HG02973 (cell line): Measurements from ENCODE around the gene KATNAL2.
"Not testable (repeated sequence)": the region's sequence is repeated elsewhere in the genome, so short reads cannot be mapped to it uniquely, and the experiment has no call there.

Source experiments
- ATAC-seq: cut with Tn5 transposase; IDR thresholded peaks from one replicate; pipeline ENCODE4 v1.9.1; 2021; ENCODE audit warnings: moderate library complexity; ENCODE audit not compliant: unreplicated experiment

Gene KATNAL2

DNA sequence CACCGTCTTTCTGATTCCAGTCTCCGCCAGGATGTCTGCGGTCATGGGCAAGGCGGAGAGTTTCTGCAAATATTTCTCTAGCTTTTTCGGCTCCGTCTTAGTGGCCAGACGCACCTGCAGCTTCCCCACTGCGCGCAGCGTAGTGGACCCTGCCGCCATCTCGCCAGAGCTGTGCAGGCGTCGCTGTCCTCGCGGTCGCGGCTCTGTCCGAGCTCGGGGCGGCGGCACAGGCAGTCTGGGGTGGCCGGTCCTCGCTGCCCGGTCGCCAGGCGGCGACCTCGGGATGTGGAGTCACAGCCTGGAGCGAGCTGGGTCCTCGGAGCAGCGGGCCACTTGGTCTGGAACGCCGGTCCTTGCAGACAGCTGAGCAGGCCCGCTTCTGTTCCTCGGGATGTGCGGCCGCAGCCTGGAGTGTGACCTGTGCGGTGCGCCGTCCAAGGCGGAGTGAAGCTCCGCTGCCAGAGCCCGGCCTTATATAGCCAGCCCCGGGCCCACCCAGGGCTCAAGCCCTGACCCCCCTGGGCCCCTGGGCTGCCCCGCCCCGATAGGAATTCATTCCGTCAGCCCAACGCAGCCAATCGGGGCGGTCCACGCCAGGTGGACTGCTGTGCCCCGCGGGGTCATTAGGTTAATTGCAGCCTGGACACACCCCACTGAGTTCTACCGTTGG lies 112.4 kb downstream of the KATNAL2 start:
- ATAC-seq, result not testable (repeated sequence)

DNA sequence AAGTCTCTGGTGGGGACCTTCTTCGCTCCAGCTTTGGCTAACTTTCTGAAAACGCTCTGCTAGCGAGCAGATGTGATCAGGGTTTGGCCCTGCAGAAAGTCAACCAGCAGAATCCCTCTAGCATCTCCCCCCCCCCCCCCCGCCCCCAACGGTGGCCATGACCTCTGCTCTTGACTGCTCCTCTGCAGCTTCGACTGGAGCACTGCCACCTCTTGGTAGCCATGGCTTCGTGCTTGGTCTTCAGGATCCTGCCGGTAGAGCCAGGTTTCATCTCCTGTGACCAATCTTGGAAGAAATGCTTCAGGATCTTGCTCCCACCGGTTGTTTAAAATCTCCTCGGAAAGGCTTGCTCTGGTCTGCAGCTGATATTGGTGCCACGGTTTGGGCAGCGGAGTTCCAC lies 113.5 kb downstream of the KATNAL2 start:
- ATAC-seq, result not testable (repeated sequence)

DNA sequence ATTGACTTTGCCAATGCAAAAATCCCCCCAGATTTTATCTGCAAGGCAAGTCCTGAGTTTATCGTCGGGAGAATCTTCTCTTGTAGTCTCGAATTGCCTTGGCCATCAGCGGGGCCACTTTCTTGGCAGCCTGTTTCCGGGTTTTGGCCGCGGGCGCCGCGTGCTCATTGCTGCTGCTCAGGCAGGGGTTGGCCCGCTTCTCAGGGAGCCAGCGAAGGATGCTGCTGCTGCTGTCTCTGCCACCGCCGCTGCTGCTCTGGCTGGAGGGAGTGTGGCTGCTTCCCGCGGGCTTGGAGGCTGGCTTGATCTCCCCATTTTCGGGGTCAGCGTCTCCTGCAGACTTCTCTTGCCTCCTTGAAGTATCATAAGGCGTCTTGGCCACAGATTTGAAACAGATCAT lies 115.5 kb downstream of the KATNAL2 start:
- no peak for ATAC-seq

DNA sequence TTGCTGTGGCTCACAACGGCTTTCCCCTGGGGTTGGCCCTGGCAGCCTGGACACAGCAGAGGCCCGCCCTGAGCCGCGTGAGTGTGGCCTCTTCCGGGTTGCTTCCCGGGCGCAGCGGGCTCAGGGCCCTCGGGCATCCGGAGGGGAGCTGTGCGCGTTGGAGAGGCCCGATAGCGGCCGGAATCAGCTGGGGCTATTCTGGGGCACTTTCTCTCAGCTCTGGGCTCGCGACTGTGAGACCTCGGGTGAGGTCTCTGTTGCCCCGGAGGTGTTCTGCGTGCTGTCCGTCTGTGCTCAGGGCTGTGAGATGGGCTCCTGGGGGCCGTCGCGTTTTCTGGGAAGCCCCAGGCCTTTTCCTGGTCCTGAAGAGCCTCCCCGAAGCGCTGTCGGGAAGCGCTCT lies 117.2 kb downstream of the KATNAL2 start:
- not testable (repeated sequence) for ATAC-seq

DNA sequence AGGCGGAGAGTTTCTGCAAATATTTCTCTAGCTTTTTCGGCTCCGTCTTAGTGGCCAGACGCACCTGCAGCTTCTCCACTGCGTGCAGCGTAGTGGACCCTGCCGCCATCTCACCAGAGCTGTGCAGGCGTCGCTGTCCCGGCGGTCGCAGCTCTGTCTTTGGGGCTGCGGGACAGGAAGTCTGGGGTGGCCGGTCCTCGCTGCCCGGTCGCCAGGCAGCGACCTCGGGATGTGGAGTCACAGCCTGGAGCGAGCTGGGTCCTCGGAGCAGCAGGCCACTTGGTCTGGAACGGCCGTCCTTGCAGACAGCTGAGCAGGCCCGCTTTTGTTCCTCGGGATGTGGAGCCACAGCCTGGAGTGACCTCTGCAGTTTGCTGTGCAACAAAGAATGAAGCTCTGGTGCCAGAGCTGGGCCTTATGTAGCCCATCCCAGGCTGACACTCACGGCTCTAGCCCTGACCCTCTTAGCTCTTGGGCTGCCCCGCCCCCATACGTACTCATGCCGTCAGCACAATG lies 117.8 kb downstream of the KATNAL2 start, which contains the start of gene ELOA2:
TSS of gene ELOA2 (minus strand) at position 466 of the 516 bp plus-strand sequence. CDS start at position 109, 357 bp downstream.
- no peak for ATAC-seq

DNA sequence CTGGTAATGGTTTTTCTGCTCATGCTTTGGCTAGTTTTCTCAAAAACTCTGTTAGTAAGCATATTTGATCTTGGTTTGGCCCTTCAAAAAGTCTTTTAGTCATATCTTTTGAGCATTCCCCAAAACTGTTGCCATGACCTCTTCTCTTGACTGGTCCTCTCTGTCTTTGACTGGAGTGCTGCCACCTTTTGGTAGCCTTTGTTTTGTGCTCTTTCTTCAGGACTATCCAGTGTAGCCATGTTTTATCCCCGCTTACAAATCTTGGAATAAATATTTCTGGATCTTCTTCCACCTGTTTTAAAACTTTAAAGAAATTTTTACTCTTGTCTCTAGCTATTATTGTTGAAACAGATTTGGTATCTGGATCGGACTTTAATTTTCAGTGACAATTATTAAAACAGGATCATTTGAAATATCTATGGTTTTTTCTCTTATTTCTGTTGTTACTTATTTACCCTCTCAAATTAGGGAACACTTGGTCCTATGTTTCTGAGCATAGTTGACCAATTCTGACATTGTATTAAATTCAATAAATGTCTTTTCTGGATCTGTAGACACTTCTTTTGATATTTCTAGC lies 119.0 kb downstream of the KATNAL2 start:
- ATAC-seq, result no peak

DNA sequence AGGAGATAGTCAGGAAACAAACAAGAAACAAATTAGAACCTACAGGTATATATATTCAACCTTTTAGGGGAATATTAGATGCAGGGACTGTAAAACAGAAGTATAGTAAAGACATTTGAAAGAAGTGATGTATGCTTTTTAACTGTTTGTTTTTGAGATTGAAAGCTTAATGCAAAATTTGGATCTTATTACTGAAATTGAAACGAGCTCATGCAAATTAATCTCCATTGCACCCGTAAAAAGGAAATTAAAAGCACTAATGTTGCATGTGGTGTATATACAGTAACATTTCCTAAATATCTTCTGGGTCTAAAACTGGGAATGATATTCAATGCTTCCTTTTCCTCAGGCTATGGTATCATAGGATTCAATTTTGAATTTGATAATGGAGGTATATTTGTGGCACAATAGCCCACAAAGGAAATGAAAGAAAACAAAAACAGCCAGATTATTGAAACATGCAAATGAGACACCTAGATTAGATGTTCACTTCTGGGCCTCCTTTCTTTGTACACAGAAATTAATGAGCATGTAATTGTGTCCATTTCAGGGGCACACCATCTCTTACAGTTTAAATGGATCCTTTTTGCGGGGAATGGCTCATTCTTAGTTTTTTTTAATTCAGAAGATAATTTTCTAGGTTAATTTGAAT lies 119.7 kb downstream of the KATNAL2 start:
- no peak for ATAC-seq

DNA sequence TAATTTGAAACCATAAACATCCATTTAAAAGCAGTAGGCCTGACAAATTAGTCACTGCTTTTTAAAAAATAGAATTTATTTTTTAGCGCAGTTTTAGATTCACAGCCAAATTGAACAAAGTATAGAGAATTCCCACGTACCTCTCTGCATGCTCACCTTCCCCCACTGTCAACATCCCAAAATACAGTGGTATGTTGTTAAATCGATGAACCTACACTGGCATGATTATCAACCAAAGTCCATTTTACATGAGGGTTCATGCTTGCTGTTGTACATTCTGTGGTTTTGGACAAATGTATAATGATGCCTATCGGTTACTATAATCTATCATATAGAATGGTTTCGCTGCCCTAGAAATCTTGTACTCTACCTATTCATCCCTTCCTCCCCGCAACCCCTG lies 123.6 kb downstream of the KATNAL2 start:
- no peak for ATAC-seq

DNA sequence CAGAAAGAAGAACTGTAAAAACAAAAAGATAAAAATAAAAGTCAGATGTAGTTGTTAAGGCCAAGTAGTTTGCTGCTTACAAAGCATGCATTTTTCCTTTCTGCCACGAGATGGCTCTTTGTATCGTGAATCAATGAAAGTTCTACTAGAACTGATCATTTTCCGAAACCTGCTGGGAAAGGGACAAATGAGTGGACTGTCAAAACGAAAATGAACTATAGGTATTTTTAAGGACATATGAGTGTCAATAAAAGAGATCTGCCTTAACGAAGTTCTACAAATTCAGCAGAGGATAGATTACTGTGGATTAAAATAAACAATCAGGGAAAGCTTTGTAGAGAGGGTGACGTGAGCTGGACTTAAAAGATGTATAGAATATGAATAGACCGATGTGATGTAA lies 133.1 kb downstream of the KATNAL2 start:
- ATAC-seq, result no peak

DNA sequence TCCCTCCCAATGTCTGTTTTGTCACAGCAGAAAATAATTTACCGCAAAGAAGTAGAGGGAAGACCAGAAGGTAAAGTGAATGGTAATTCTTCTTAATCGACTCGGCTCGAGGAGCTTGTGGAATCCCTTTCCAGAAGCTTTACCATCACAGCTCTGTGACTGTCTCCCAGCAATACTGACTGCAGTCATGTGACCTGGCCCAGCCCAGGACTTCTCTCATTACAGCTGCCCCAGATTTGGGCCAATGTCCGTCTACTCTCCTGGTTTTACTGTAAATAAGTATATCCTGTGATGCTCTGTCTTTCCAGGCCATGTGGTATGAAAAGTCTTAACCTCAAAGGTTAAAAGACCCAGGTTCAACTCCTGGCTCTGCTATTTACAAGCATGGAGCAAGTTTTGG lies 137.0 kb downstream of the KATNAL2 start:
- no peak for ATAC-seq

DNA sequence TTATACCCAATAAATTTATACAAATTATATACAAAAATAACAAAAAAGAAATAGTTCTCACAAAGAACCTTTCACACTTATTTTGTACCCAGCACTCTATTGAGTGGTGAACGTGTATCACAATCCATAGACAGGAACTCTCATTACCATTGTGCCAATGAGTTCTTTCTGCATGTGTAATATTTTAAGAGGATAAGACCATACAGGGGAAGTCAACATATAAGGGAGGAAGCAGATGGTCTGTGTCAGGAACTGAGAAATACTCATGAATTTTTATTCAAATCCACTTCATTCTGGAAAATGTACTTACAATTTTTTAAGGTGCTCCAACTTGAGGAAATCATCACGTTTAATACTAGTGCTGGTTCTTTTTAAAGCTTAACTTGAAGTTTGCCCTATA lies 145.1 kb downstream of the KATNAL2 start:
- no peak for ATAC-seq

DNA sequence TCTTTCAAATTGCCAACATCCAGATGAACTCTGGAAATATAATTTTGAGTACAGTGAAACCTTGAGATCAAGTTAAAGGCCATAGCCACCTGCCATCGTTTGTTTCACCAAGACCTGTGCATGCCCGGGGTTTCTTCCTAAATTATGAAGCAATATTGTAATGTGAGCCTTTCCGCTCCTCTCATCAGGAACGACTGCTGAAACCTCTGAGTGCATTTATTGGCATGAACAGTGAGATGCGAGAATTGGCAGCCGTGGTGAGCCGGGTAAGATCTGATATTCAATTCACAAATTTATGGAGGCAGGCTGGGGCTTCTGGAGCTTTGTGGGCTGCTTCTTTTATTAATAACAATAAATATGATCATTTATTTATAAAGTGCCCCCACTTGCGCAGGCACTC lies 145.7 kb downstream of the KATNAL2 start:
- no peak for ATAC-seq

DNA sequence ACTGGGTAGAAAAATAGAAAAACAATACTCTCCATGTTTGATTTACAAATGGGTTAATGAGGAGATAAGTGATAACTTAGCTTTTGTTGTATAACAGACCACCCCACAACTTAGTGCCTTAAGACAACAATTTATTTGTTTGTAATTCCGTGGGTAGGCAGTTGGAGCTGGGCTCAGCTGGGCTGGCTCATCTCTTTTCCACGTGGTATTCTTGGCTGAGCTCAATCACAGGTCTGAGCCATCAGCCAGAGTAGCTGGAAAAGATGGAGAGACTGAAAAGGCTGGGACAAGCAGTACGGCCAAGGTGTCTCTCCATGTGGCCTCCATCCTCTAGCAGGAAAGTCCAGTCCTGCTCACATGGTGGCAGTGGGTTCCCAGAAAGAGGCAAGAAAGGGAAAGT lies 150.2 kb downstream of the KATNAL2 start:
- ATAC-seq, result no peak

DNA sequence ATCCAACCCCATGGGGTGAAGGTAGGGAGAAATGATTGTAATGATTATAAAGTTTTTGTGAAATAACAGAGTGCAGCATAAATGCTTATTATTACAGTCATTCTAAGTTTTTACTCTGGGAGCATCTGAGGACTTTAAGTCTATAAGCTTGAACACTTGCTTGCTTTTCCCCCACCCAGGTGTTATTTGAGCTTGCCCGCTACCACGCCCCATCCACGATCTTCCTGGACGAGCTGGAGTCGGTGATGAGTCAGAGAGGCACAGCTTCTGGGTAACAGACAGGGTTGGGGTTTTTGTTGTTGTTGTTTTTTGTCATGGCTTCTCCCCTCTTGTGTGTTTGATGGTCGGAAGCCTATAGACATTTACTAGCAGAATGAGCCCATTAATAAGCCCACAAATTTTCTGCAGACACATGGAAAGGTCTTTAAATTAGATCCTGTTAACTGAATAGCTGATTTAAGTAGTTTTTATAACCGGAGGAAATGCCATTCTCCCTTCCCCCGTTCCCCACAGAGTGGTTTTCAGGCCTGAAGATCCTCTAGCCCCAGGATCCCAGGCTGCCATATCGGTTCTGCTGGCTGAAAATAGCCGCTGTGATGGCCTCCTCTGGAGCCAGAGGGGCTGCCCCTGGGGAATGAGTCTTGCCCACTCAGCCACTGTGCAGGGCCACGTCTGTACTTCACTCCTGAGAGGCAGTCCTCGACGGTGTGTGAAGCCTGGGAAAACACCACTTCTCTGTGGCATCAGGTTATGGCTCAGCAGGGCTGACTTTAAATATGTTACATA lies 157.9 kb downstream of the KATNAL2 start:
- ATAC-seq, result no peak

DNA sequence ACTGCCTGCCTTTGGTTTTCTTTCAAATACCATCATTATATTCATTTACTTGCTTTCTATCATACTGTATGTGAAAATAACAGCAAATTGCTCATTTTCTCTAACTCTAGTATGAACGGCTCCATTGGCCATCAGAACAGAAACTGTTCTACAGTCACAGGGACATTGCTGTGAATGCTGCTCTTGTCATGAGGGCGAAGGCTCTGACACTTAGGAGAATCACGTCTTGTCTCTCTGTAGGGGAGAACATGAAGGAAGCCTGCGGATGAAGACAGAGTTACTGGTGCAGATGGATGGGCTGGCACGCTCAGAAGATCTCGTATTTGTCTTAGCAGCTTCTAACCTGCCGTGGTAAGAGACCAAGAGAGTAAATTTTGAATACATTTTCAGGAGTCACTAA lies 159.7 kb downstream of the KATNAL2 start:
- no peak for ATAC-seq

DNA sequence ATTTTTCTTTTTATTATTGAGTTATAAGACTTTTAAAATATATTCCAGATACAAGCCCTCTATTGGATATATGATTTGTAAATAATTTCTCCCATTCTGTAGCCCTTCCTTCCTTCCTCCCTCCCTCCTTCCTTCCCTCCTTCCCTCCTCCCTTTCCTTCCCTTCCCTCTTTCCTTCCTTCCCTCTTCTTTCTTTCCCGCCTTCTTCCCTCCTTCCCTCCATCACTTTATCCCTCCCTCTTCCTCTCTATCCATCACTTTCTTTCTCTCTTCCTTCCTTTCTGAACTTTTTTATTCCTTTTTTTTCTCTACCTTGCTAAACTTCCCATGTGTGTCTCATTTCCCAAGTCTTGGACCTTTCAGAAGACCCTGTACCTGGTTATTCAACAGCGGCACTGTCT lies 163.5 kb downstream of the KATNAL2 start:
- ATAC-seq, result no peak

DNA sequence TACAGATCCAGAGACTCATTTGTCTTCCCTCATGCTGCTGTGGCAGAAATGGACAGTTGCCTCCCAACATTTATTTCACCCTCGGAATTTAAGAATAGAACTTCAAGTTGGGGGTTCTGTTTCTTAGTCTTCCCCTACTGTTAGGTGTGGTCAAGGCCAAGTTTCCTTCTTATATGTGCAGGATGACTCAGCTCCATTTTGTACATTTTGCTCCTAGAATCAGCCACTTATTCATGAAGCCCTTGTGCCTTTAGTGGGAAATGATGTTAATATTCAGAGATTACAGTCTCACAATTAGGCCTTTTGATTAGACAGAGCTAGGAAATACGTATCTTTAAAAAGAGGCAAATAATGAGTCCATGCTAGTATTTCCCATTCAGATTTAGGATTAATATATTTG lies 164.2 kb downstream of the KATNAL2 start:
- ATAC-seq, result no peak

DNA sequence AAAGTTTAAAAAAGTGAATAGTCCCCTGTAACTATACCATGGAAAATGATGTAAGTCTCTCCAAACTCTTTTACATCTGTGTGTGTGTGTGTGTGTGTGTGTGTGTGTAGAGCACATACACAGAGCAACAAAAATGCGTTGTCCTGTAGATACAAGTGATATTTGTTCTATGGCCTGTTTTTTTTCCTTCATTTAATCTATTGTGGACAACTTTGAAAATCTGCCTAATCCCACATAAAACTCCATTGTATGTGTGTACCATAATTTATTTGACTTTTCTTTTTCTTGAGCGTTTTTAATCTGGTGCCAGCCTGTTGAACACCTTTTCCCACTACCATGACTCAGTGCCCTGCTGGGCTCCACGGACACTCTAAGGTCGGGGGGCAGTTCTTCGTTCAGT lies 170.3 kb downstream of the KATNAL2 start:
- ATAC-seq, result no peak

DNA sequence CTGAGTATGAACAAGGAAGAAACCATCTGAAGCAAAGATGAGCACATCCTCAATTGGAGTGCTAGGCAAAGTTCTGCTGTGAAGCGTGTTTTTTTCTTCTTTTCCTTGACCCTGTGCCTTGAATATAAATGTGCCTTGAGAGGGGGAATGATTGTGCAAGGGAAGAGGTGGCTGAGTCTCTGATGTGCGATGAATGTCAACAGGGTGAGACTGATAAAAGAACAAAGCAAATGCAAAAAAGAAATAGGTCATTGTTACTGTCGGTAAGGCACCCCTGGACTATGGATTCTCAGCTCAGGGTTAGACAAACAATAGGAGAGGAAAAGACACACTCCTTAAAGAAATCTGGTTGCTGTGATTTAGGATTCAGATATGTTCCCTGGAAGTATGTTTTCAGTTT lies 178.4 kb downstream of the KATNAL2 start:
- ATAC-seq, result no peak

DNA sequence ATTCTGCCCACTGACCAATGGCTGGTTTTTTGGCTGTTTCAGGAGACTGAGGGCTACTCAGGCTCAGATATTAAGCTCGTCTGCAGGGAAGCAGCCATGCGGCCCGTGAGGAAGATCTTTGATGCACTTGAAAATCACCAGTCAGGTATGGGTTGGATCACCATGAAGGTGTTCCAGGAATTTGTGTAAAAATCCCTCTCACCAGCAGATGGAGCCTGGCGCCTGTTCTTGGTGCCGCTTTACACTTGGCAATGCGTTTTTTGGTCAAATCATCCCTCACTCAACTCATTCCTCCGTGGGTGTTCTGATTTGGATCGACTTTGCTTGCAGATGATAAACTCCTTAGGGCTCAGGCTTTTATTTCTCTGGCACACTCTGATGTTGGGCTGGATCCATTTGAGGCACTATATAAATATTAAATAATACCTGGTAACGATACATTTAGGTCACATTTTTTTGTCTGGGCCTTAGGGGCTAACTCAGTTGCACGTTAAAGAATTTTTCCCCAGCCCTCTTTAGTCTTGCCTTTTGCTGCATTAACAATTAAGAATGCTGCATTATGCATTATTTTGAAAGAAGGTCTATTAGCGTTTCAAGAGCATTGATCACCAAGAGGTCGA lies 182.9 kb downstream of the KATNAL2 start:
- ATAC-seq, result no peak

DNA sequence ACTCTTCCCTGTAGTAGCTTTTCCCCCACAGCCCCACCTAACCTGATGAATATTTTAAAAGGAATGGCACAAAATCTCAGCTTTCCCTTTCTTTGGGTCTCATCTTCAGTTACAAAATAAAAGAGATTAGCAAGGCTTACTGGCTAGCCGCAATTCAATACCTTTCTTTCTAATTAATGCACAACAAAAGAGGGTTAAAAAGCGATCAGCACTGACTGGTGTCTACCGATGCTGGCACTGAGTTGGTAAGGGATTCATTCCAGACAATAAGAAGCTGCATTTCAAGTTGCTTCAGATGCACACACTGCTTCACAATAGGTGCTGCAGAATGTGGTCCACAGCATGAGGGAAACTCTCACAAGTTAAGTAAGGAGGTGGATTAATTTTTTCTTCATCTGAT lies 191.0 kb downstream of the KATNAL2 start:
- no peak for ATAC-seq
